HepG2 (cell line): ENCODE results near the gene FLRT2. TPM values are rescaled to one million over a fixed set of nuclear protein-coding genes. Genes with fewer than 3 reads are reported as not detected.

Source experiments
- CREB3 ChIP-seq: sonication (generic); formaldehyde crosslinking; IDR thresholded peaks from 2 replicates; pipeline ENCODE4 v1.5.0; 2020; ENCODE audit warnings: missing genetic modification reagents
- GATAD2A ChIP-seq: IDR thresholded peaks from 2 replicates; pipeline ENCODE4 v1.6.1; 2016
- MLXIP ChIP-seq: sonication (generic); formaldehyde crosslinking; IDR thresholded peaks from 2 replicates; pipeline ENCODE4 v1.9.0; 2021; ENCODE audit warnings: missing genetic modification reagents, borderline replicate concordance
- NR2F1 ChIP-seq, 2 experiments: fragments of 450-650 bp in 1 of 2; formaldehyde crosslinking in 1 of 2; IDR thresholded peaks; 2 replicates each; pipeline versions ENCODE4 v1.5.0 to v1.6.1; 2016 to 2020; ENCODE audit warnings: mild to moderate bottlenecking in 1 of 2, missing compliant biosample characterization in 1 of 2, missing genetic modification reagents in 1 of 2, moderate library complexity in 1 of 2
- POGZ ChIP-seq: sonication (generic); formaldehyde crosslinking; IDR thresholded peaks from 2 replicates; pipeline ENCODE4 v1.4.0; 2020; ENCODE audit warnings: mild to moderate bottlenecking, missing genetic modification reagents
- ZBTB8A ChIP-seq: sonication (generic); formaldehyde crosslinking; IDR thresholded peaks from 2 replicates; pipeline ENCODE4 v1.4.0; 2020; ENCODE audit warnings: mild to moderate bottlenecking, low read depth, missing genetic modification reagents, borderline replicate concordance
- ZMYM4 ChIP-seq: sonication (generic); formaldehyde crosslinking; IDR thresholded peaks from 2 replicates; pipeline ENCODE4 v1.8.1; 2023; ENCODE audit warnings: mild to moderate bottlenecking, missing genetic modification reagents
- ZNF124 ChIP-seq: sonication (generic); formaldehyde crosslinking; IDR thresholded peaks from 2 replicates; pipeline ENCODE4 v1.4.0; 2020; ENCODE audit warnings: missing genetic modification reagents
- ZNF292 ChIP-seq: sonication (generic); formaldehyde crosslinking; IDR thresholded peaks from 2 replicates; pipeline ENCODE4 v1.8.1; 2022; ENCODE audit warnings: mild to moderate bottlenecking, low read depth, missing genetic modification reagents, borderline replicate concordance
- ZNF468 ChIP-seq: sonication (generic); formaldehyde crosslinking; IDR thresholded peaks from 2 replicates; pipeline ENCODE4 v1.8.0; 2022; ENCODE audit warnings: mild to moderate bottlenecking, moderate library complexity, missing genetic modification reagents
- polyA plus RNA-seq, 8 experiments: library from polyadenylated mRNA; depleted of rRNA in 3 of 8; stranded (reverse) in 7 of 8; unstranded in 1 of 8; fragments of >200 nt; fragmentation: Illumina TruSeq in 4 of 8; extraction: Trizol in 4 of 8; gene quantifications; 2 replicates each; pipeline versions ENCODE4 v1.2.1 to v1.2.3, GENCODE V29; 2011 to 2016; ENCODE audit warnings: low read depth in 4 of 8, missing spikeins in 1 of 8, mixed read lengths in 1 of 8; ENCODE audit not compliant: insufficient read depth in 1 of 8
- total RNA-seq, 5 experiments: library from RNA; depleted of rRNA; stranded (reverse); fragments of >200 nt; fragmentation: Illumina TruSeq; extraction: Trizol; gene quantifications; 2 replicates each; pipeline ENCODE4 v1.2.3, GENCODE V29; 2016; ENCODE audit warnings: low read depth in 1 of 5
- TF ChIP-seq, protein P1 (sequence below), 2 experiments: sonication (generic) in 1 of 2; formaldehyde crosslinking in 1 of 2; IDR thresholded peaks; 2 replicates each; pipeline versions ENCODE4 v1.4.0 to v1.6.1; 2016 to 2020; ENCODE audit warnings: borderline replicate concordance in 1 of 2, low read depth in 1 of 2, mild to moderate bottlenecking in 1 of 2, missing genetic modification reagents in 1 of 2

FLRT2 gene
- total and polyA plus RNA-seq, 2 of the 13 experiments (the other 11 are each of a cell fraction or from before 2014, with no cell fraction given): not detected

DNA sequence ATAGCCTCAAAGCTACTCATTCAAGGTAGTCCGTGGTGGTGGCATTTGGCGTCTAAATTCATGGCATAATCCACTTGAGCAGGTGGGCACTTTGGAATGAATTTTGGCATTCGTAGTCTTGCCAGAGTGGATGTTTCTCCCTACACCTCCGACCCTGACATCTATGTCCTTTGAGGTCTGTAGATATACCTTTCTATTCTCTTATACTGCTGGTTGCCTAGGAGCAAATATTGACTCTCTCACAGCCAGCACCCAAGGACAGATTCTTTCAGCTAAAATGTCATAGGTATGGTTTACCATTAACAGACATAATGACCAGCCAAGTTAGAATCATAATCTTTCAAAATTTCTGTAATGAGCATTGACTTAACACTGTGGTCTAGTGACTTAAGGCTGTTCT, 47.4 kb upstream of the FLRT2 start (continued):
- TF ChIP-seq, protein P1, sequence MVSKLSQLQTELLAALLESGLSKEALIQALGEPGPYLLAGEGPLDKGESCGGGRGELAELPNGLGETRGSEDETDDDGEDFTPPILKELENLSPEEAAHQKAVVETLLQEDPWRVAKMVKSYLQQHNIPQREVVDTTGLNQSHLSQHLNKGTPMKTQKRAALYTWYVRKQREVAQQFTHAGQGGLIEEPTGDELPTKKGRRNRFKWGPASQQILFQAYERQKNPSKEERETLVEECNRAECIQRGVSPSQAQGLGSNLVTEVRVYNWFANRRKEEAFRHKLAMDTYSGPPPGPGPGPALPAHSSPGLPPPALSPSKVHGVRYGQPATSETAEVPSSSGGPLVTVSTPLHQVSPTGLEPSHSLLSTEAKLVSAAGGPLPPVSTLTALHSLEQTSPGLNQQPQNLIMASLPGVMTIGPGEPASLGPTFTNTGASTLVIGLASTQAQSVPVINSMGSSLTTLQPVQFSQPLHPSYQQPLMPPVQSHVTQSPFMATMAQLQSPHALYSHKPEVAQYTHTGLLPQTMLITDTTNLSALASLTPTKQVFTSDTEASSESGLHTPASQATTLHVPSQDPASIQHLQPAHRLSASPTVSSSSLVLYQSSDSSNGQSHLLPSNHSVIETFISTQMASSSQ (IDR thresholded peaks at IDR 0.05; ENCODE audit: low read depth): peak; percentile 53; the same call in 1 of the 2 replicates
- TF ChIP-seq, protein P1 (CRISPR knock-in tag; IDR thresholded peaks at IDR 0.05; ENCODE audit: borderline replicate concordance): peak; percentile 65; the same call in 1 of the 2 replicates
- TF ChIP-seq GATAD2A (CRISPR knock-in tag) (peak; percentile 67), ZMYM4 (CRISPR knock-in tag) (peak; percentile 53; the same call in 1 of the 2 replicates), NR2F1 (CRISPR knock-in tag; IDR thresholded peaks at IDR 0.05) (peak in 1 of 2 experiments; percentile 42; a peak in 2 of 4 replicates), ZNF468 (CRISPR knock-in tag) (no peak), POGZ (CRISPR knock-in tag) (peak; percentile 19; the same call in 1 of the 2 replicates), MLXIP (CRISPR knock-in tag) (no peak), ZBTB8A (CRISPR knock-in tag) (no peak), ZNF124 (CRISPR knock-in tag) (no peak), ZNF292 (CRISPR knock-in tag) (peak; percentile 71; the same call in 1 of the 2 replicates), CREB3 (no peak)
